Ishikawa (cell line): Measurements from ENCODE around the gene NLGN4Y.

Experiments used
- CEBPB ChIP-seq: IDR thresholded peaks from 2 replicates; pipeline ENCODE4 v1.6.1; 2012
- CREB1 ChIP-seq: IDR thresholded peaks from 2 replicates; pipeline ENCODE4 v1.6.1; 2012; ENCODE audit warnings: low read depth
- EGR1 ChIP-seq: IDR thresholded peaks from 2 replicates; pipeline ENCODE4 v1.6.1; 2012
- EP300 ChIP-seq: IDR thresholded peaks from 2 replicates; pipeline ENCODE4 v1.6.1; 2012; ENCODE audit warnings: borderline replicate concordance
- FOXM1 ChIP-seq: IDR thresholded peaks from 2 replicates; pipeline ENCODE4 v1.6.1; 2012; ENCODE audit warnings: low read depth, borderline replicate concordance
- NFIC ChIP-seq: IDR thresholded peaks from 2 replicates; pipeline ENCODE4 v1.6.1; 2012
- RAD21 ChIP-seq: IDR thresholded peaks from 2 replicates; pipeline ENCODE4 v1.6.1; 2012; ENCODE audit warnings: low read depth
- TAF1 ChIP-seq: IDR thresholded peaks from 2 replicates; pipeline ENCODE4 v1.6.1; 2012; ENCODE audit warnings: low read depth, mild to moderate bottlenecking
- TCF12 ChIP-seq: IDR thresholded peaks from 2 replicates; pipeline ENCODE4 v1.6.1; 2012; ENCODE audit warnings: low read depth
- TEAD4 ChIP-seq: IDR thresholded peaks from 2 replicates; pipeline ENCODE4 v1.6.1; 2012
- YY1 ChIP-seq: IDR thresholded peaks from 2 replicates; pipeline ENCODE4 v1.6.1; 2012; ENCODE audit warnings: low read depth
- ZBTB7A ChIP-seq: IDR thresholded peaks from 2 replicates; pipeline ENCODE4 v1.6.1; 2012; ENCODE audit warnings: low read depth
- TF ChIP-seq, protein P1 (sequence below): IDR thresholded peaks from 2 replicates; pipeline ENCODE4 v1.6.1; 2012

Gene NLGN4Y

DNA sequence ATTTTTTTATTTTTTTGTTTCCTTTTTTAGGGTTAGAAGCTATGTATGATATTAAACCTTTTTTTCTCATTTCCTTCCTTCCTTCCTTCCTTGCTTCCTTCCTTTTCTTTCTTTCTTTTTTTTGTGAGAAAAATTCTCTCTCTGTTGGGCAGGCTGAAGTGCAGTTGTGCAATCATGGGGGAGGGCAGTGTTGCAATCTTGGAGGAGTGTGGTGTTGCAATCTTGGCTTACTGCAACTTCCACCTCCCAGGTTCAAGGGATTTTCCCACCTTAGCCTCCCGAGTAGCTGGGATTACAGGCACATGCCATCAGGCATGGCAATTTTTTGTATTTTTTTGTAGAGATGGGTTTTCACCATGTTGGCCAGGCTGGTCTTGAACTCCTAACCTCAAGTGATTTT lies 326.4 kb downstream of the NLGN4Y start:
- TF ChIP-seq TAF1: no peak
- no peak for TF ChIP-seq CEBPB
- no peak for TF ChIP-seq TEAD4
- no peak for TF ChIP-seq EGR1
- no peak for TF ChIP-seq RAD21
- TF ChIP-seq TCF12: no peak
- TF ChIP-seq FOXM1: no peak
- TF ChIP-seq, protein P1, sequence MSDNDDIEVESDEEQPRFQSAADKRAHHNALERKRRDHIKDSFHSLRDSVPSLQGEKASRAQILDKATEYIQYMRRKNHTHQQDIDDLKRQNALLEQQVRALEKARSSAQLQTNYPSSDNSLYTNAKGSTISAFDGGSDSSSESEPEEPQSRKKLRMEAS: no peak
- no peak for TF ChIP-seq CREB1
- TF ChIP-seq EP300: no peak
- no peak for TF ChIP-seq YY1

DNA sequence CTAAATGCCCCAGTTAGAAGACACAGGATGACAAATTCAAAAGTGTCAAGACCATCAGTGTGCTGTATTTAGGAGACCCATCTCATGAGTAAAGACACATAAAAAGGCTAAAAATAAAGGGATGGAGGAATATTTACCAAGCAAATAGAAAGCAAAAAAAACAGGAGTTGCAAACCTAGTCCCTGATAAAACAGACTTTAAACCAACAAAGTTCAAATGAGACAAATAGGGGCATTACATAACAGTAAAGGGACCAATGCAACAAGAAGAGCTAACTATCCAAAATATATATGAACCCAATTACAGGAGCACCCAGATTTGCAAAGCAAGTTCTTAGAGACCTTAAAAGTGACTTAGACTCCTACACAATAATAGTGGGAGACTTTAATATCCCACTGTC lies 336.1 kb downstream of the NLGN4Y start:
- TF ChIP-seq TEAD4: no peak
- TF ChIP-seq TAF1: no peak
- no peak for TF ChIP-seq NFIC

DNA sequence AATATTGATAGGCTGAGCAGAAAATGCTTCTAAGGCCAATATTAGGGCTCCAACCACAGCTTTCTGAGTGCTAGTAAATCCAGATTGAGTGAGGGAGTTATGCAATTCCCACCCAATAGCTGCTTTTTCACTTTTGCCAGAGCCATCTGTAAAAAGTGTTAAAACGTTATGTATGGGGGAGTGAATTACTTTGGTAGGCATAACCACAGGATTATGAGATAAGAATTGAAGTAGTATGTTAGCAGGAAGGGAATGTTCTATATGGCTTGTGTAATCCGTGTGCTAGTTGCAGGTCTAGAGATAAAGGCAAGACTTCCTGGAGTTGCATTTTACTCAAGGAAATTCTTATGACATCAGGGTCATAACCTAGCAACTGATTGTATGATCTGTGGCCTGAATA lies 347.6 kb downstream of the NLGN4Y start:
- TF ChIP-seq EGR1: no peak
- TF ChIP-seq RAD21: no peak
- TF ChIP-seq TAF1: no peak
- TF ChIP-seq TEAD4: no peak
- no peak for TF ChIP-seq NFIC
- TF ChIP-seq FOXM1: no peak
- no peak for TF ChIP-seq TCF12
- TF ChIP-seq, protein P1: no peak
- TF ChIP-seq ZBTB7A: no peak
